ENCODE measurements around the gene MAMDC2. TPM values are rescaled to one million over a fixed set of nuclear protein-coding genes. Genes with fewer than 3 reads are reported as not detected.
"Not testable (repeated sequence)": the region's sequence is repeated elsewhere in the genome, so short reads cannot be mapped to it uniquely, and the experiment has no call there.

MAMDC2 gene
- total RNA-seq, 2 experiments from 2014 or later, result 0.12 TPM; not detected in 1

DNA sequence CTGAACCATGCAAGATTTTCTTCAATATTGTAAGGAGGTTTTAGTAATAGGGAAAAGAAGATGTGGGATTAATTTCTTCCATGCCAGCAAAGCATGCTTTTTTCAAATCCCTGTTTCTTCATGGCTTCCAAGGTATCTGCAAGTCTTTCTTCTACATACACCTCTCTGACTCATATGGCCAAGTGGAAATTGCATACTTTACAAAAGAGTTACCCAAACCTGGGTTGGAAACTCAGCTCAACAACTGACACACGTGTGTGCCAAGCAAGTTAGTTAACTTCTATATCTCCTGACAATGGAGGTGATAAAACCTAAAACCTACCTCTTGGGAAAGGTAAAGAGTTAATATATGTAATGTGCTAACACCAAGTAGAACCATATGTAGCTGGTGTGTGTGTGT is 28.5 kb upstream of the MAMDC2 start:
- no peaks in the 10 kb centered on the region for H3K4me1 Mint-ChIP-seq
- no peak overlapping the region for H3K27ac Mint-ChIP-seq
- no peaks in the 10 kb centered on the region for H3K9me3 Mint-ChIP-seq (ENCODE audit: low read depth)
- no peaks in the 10 kb centered on the region for H3K36me3 Mint-ChIP-seq
- ATAC-seq, result no peak
- H3K27me3 Mint-ChIP-seq, result peaks cover 2% of the 10 kb centered on the region
- DNase-seq, result no peak
- H3K4me3 Mint-ChIP-seq, result no peak overlapping the region
- CTCF ChIA-PET, result no interaction called here

DNA sequence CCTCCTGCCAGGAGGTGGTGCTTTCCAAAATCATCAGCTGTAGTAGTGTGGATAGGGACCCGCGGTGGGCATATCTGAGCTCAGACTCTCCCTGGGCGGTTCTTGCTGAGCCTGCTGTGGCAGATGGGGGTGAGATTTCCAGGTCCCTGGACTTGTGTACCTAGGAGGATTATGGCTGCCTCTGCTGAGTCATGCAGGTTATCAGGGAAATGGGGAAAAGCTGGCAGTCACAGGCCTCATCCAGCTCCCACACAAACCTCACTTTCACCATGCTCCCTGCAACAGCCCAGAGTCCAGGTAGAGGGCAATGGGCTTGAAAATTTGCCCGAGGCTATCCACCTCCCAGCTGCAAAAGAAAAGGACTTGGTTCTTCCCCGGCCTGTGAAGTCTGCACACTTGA is 23.4 kb upstream of the MAMDC2 start:
- DNase-seq (no peak), ATAC-seq (no peak)
- H3K4me1 Mint-ChIP-seq, result no peaks in the 10 kb centered on the region
- no peak overlapping the region for H3K4me3 Mint-ChIP-seq
- CTCF ChIA-PET, result no interaction called here
- no peaks in the 10 kb centered on the region for H3K36me3 Mint-ChIP-seq
- H3K27ac Mint-ChIP-seq, result no peak overlapping the region
- H3K9me3 Mint-ChIP-seq (ENCODE audit: low read depth), result no peaks in the 10 kb centered on the region
- H3K27me3 Mint-ChIP-seq, result peaks cover 8% of the 10 kb centered on the region

DNA sequence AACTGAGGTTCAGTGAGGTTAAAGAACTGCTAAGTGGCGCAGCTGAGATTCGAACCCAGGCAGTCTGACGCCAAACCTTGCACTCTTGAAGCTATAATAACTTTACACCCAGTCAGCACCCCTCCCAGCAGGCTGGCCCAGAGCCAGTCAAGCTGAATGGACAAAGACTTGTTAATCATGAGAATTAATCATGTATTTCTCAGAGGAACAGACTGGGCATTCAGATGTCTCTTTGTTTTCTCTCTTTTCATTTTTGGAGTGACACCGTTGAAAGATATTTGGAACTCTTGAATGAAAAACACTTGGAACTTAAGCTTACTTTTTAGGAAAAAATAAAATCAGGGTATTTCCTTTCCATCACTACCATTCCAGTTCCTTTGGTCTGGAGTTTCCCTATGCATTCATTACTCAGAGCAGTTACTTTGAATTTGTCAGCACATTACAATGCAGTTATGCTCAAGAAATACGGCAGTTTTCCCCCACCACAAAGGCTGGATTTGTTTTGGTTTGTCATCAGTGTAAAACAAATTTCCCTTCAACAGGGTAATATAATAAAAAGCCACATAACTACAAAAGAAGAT is 22.6 kb upstream of the MAMDC2 start:
- H3K4me1 Mint-ChIP-seq, result no peaks in the 10 kb centered on the region
- H3K27me3 Mint-ChIP-seq, result peaks cover 10% of the 10 kb centered on the region
- no peak for DNase-seq
- no peak overlapping the region for H3K4me3 Mint-ChIP-seq
- CTCF ChIA-PET, result no interaction called here
- no peaks in the 10 kb centered on the region for H3K36me3 Mint-ChIP-seq
- ATAC-seq, result no peak
- no peaks in the 10 kb centered on the region for H3K9me3 Mint-ChIP-seq (ENCODE audit: low read depth)
- H3K27ac Mint-ChIP-seq, result no peak overlapping the region

DNA sequence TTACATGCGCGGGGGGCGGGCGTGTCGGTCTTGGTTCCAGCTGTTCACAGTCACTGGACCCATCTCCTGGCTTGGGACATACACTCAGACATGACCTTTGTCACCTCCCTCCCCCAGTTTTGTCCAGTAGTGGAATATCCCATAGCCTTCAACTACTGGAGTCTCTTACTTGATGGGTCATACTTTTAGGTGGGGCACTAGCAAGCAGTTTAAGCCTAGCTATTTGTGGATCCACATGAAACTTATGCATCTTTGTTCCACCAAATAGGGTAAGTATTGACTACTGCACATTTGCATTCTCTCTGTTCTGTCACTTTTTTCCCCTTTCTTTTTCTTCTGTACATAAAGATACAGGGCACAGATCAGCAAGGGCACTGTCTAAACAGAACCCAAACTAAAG is 15.4 kb upstream of the MAMDC2 start:
- Mint-ChIP-seq H3K27me3 (peaks cover 6% of the 10 kb centered on the region), H3K36me3 (no peaks in the 10 kb centered on the region), H3K27ac (no peak overlapping the region), H3K9me3 (ENCODE audit: low read depth) (no peaks in the 10 kb centered on the region), H3K4me1 (no peaks in the 10 kb centered on the region), H3K4me3 (no peak overlapping the region)
- CTCF ChIA-PET, result no interaction called here
- DNase-seq (no peak), ATAC-seq (no peak)

DNA sequence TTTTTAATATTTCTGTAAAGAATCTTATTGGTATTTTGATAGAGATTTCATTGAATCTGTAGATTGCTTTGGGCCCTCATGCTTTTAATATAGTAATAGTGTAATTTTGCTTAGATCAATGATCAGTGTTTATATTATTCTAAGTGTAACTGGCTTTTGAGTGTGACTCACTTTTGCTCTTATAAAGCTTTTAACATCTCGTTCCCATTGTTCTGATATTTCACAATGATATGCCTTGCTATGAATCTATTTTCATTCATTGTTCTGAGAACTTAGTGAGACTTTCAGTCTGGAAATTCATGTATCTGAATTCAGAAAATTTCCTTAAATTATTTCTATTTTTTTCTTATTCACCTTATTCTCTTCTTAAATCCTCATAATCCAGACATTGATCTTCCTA is 13.5 kb upstream of the MAMDC2 start:
- CTCF ChIA-PET, result no interaction called here
- no peak overlapping the region for H3K27ac Mint-ChIP-seq
- H3K9me3 Mint-ChIP-seq (ENCODE audit: low read depth), result no peaks in the 10 kb centered on the region
- DNase-seq (no peak), ATAC-seq (no peak)
- no peak overlapping the region for H3K4me3 Mint-ChIP-seq
- peaks cover 4% of the 10 kb centered on the region for H3K27me3 Mint-ChIP-seq
- H3K4me1 Mint-ChIP-seq, result no peaks in the 10 kb centered on the region
- no peaks in the 10 kb centered on the region for H3K36me3 Mint-ChIP-seq

DNA sequence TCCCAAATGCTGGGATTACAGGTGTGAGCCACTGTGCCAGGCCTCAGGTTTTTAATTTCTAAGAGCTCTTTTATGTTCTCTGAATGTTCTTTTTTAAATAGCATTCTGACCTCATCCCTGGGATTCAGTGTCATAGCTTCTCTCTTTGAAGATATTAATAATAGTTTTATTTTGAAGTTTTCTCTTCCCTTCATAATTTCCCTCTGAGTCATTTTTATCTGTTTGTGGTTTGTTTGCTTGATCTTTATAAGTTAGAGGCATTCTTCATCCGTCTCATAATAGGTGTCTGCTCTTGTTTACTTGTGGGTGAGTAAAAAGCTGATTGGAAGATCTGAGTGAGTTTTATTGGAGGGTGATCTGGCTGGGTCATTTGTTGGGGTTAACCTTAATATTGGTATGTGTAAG is 12.5 kb upstream of the MAMDC2 start:
- H3K4me3 Mint-ChIP-seq, result no peak overlapping the region
- H3K9me3 Mint-ChIP-seq (ENCODE audit: low read depth), result no peaks in the 10 kb centered on the region
- no peaks in the 10 kb centered on the region for H3K4me1 Mint-ChIP-seq
- no peak overlapping the region for H3K27ac Mint-ChIP-seq
- no peak for DNase-seq
- H3K36me3 Mint-ChIP-seq, result no peaks in the 10 kb centered on the region
- CTCF ChIA-PET, result no interaction called here
- ATAC-seq, result no peak
- H3K27me3 Mint-ChIP-seq, result peaks cover 2% of the 10 kb centered on the region

DNA sequence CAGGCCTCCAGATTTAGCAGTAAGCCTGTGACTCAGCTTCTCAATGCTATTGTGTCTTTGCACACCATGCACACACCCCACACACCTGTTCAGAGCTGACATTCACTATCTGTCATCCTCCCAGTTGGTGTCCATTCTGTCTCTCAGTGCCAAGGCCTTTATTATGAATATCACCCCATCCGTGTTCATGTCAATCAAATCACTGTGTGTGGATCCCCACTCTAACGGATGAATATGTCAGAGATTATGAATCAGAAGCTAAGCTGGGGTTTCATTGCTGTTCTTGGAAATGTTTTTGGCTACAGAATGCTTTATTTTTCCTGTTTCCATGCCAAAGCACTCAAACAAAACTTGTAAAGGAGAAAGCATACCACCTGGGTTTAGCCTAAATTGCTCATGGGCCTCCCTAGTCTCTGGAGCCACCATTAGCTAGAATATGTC is 9.4 kb upstream of the MAMDC2 start:
- Mint-ChIP-seq H3K27me3 (no peaks in the 10 kb centered on the region), H3K27ac (no peak overlapping the region), H3K4me1 (no peaks in the 10 kb centered on the region), H3K36me3 (peaks cover 3% of the 10 kb centered on the region), H3K4me3 (no peak overlapping the region), H3K9me3 (ENCODE audit: low read depth) (peaks cover 4% of the 10 kb centered on the region)
- CTCF ChIA-PET, result interaction anchor here (0.6 to 1.3 kb wide), 2 partner anchors 50 to 77 kb away, joined by 3 read pairs; no protein-coding TSS in a partner anchor
- no peak for DNase-seq
- ATAC-seq, result no peak

DNA sequence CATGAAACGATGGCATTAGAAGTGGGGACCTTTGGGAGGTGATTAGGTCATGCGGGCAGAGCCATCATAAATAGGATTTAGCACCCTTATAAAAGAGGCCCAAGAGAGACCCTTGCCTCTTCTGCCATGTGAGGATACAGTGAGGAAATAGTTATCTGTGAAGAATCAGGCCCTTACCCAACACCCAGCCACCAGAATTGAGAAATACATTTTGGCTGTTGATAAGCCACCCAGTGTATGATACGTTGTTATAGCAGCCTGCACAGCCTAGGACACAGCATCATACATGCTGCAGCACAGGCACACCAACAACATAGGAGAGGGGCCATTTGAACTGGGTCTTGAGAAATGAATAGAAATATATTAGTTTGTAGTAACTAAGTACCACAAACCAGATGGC is 8.0 kb upstream of the MAMDC2 start:
- no peaks in the 10 kb centered on the region for H3K4me1 Mint-ChIP-seq
- CTCF ChIA-PET, result no interaction called here
- H3K27me3 Mint-ChIP-seq, result no peaks in the 10 kb centered on the region
- ATAC-seq, result no peak
- no peak overlapping the region for H3K4me3 Mint-ChIP-seq
- no peak for DNase-seq
- peaks cover 4% of the 10 kb centered on the region for H3K9me3 Mint-ChIP-seq (ENCODE audit: low read depth)
- H3K36me3 Mint-ChIP-seq, result peaks cover 3% of the 10 kb centered on the region
- no peak overlapping the region for H3K27ac Mint-ChIP-seq

DNA sequence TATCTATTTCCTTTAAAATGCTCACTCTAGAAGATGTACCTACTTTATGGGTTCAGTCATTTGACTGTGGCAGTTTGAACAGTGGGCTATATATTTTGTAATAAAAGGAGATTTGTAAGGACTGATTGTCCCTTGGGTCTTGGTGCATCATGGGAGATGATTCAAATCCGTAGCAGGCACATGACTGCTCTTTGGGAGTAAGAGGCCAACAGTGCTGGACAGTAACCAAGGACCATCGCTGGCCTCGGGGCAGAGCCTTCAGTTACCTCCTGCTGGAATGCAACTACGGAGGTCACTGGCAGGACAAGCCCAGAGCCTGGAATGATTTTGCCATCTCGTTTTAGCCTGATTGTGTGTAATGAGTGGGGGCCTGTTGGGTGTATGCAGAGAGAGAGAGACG is 7.0 kb upstream of the MAMDC2 start:
- ATAC-seq, result no peak
- DNase-seq, result no peak
- Mint-ChIP-seq H3K36me3 (peaks cover 3% of the 10 kb centered on the region), H3K27me3 (peaks cover 4% of the 10 kb centered on the region), H3K27ac (no peak overlapping the region), H3K4me3 (no peak overlapping the region), H3K9me3 (ENCODE audit: low read depth) (peaks cover 4% of the 10 kb centered on the region), H3K4me1 (no peaks in the 10 kb centered on the region)
- CTCF ChIA-PET, result no interaction called here

DNA sequence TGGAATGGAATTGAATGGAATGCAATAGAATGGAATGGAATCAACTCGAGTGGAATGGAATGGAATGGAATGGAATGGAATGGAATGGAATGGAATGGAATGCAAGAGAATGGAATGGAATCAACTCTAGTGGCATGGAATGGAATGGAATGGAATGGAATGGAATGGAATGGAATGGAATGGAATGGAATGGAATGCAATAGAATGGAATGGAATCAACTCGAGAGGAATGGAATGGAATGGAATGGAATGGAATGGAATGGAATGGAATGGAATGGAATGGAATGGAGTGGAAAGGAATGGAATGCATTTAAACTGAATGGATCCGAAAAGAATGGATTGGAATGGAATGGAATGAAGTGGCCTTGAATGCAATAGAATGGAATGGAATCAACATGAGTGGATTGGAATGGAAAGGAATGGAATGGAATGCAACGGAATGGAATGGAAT is 5.5 kb upstream of the MAMDC2 start:
- CTCF ChIA-PET; H3K9me3 Mint-ChIP-seq (ENCODE audit: low read depth); H3K27ac Mint-ChIP-seq; H3K4me1 Mint-ChIP-seq; H3K4me3 Mint-ChIP-seq; H3K36me3 Mint-ChIP-seq; ATAC-seq; DNase-seq: not testable (repeated sequence)
- H3K27me3 Mint-ChIP-seq, result peaks cover 19% of the 10 kb centered on the region

DNA sequence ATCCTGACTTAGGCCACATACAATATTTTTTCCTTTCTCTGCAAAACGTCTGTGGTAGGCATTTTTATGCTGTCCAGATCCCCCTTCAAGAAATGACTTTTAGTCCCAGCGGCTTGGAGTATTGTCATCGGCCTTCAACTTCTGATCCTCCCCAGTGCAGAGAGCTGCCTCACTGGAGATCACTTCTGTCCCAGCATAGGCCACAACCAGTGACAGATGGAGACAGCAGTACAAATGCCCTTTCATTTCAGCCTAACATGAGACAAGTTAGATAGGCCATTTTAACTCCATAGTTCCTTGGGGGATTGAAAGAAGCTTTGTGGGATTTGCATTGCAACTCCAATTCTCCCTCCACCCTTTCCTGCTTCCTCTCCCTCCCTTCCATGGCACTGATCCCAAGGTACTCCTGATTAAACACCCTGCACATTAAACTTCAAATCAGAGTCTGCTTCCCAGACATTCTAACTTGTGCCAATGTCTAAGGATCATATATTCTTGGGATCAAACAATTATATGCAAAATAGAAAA is 3.2 kb upstream of the MAMDC2 start:
- CTCF ChIA-PET, result no interaction called here
- Mint-ChIP-seq H3K27me3 (peaks cover 39% of the 10 kb centered on the region), H3K4me3 (no peak overlapping the region), H3K4me1 (peaks cover 9% of the 10 kb centered on the region), H3K27ac (no peak overlapping the region), H3K9me3 (ENCODE audit: low read depth) (peaks cover 4% of the 10 kb centered on the region), H3K36me3 (peaks cover 3% of the 10 kb centered on the region)
- DNase-seq (no peak), ATAC-seq (no peak)

DNA sequence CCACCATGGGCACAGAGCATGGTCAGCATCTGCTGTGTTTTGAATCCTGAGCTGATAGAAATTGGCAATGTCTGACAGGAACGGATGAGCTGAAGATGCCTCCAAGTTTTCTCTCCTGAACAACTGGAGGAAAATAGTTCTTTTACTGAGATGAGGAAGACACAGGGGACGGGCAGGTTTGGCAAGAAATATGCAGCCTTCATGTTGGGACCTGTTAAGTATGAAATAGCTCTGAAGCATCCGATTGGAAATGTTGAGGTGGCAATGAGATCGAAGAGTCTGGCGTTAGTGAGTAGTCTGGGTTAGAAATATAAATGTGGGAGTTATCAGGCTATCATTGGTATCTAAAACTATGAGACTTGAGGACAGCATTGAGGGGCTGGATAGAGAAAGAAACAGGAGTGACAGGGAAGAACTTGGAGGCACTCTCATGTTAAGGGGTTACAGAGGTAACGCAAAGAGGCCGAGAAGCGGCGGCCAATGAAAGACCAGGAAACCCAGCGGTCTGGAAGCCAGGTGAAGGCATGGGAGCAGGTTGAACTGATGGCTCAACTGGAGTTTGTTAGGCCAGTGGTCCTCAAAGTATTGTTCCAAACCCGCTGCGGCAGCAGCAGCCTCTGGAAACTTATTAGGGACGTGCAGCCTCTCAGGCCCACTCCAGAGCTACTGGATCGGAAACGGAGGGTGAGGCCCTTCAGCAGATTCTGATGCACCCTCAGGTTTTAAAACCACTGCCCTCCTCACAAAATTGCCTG is 1.0 kb upstream of the MAMDC2 start:
- ATAC-seq (no peak), DNase-seq (no peak)
- H3K9me3 Mint-ChIP-seq (ENCODE audit: low read depth), result peaks cover 4% of the 10 kb centered on the region
- H3K4me1 Mint-ChIP-seq, result peaks cover 14% of the 10 kb centered on the region
- CTCF ChIA-PET, result interaction anchor here (2.0 kb wide), 1 partner anchor 69 kb away, joined by 6 read pairs; no protein-coding TSS in a partner anchor
- no peak overlapping the region for H3K4me3 Mint-ChIP-seq
- no peak overlapping the region for H3K27ac Mint-ChIP-seq
- peaks cover 3% of the 10 kb centered on the region for H3K36me3 Mint-ChIP-seq
- H3K27me3 Mint-ChIP-seq, result peaks cover 54% of the 10 kb centered on the region

DNA sequence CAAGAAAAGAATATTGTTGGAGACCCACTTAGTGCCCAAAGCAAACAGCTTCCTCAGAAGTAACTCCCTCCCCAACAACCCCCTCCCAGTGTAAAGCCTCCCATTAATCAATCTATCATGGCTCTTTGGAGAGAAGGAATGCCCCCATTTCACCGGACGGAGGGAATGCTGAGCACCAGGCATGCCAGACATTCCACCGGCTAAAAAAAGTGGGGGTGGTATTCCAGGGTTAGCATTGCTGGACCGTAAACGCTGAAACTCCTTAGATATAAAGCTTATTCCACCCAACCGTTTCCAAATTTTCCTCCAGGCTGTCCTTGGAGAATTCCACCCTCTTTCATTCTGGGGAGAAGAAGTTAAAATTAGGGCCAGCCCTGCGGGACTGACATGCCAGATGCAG is 363 bp upstream of the MAMDC2 start:
- Mint-ChIP-seq H3K4me1 (peaks cover 14% of the 10 kb centered on the region), H3K27ac (no peak overlapping the region), H3K36me3 (peaks cover under 1% of the 10 kb centered on the region), H3K4me3 (no peak overlapping the region), H3K9me3 (ENCODE audit: low read depth) (peaks cover under 1% of the 10 kb centered on the region), H3K27me3 (peaks cover 57% of the 10 kb centered on the region)
- ATAC-seq (no peak), DNase-seq (no peak)
- CTCF ChIA-PET, result interaction anchor here (2.0 kb wide), 1 partner anchor 68 kb away, joined by 6 read pairs; no protein-coding TSS in a partner anchor
